Neural progenitor cell (in vitro differentiated cells): Measurements from ENCODE around the gene SAXO2.

Experiments
- EZH2 ChIP-seq: fragments of 200-600 bp; sonication (generic); IDR thresholded peaks from 2 replicates; pipeline ENCODE4 v1.6.1; 2017; ENCODE audit warnings: antibody characterized with exemption, mild to moderate bottlenecking, moderate library complexity
- EZH2phosphoT487 ChIP-seq: fragments of 200-600 bp; sonication (generic); IDR thresholded peaks from 2 replicates; pipeline ENCODE4 v1.6.1; 2017; ENCODE audit warnings: antibody characterized with exemption
- TF ChIP-seq, protein P1 (sequence below): fragments of 200-600 bp; sonication (generic); IDR thresholded peaks from 2 replicates; pipeline ENCODE4 v1.5.1; 2017; ENCODE audit warnings: antibody characterized with exemption, mild to moderate bottlenecking

DNA sequence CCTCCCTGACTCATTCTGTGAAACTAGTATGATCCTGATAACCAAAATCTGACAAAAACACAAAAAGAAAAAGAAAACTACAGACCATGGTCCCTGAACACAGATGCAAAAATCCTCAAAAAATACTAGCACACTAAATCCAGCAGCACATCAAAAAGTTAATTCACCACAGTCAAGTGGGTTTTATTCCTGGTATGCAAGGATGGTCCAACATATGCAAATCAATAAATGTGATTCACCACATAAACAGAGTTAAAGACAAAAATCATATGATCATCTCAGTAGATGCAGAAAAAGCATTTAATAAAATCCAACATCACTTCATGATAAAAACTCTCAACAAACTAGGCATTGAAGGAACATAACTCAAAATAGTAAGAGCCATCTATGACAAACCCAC lies 12.8 kb downstream of the SAXO2 start:
- TF ChIP-seq, protein P1, sequence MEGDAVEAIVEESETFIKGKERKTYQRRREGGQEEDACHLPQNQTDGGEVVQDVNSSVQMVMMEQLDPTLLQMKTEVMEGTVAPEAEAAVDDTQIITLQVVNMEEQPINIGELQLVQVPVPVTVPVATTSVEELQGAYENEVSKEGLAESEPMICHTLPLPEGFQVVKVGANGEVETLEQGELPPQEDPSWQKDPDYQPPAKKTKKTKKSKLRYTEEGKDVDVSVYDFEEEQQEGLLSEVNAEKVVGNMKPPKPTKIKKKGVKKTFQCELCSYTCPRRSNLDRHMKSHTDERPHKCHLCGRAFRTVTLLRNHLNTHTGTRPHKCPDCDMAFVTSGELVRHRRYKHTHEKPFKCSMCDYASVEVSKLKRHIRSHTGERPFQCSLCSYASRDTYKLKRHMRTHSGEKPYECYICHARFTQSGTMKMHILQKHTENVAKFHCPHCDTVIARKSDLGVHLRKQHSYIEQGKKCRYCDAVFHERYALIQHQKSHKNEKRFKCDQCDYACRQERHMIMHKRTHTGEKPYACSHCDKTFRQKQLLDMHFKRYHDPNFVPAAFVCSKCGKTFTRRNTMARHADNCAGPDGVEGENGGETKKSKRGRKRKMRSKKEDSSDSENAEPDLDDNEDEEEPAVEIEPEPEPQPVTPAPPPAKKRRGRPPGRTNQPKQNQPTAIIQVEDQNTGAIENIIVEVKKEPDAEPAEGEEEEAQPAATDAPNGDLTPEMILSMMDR: no peak
- no peak for TF ChIP-seq EZH2phosphoT487
- TF ChIP-seq EZH2: no peak
